SH-SY5Y (cell line): ENCODE data around the gene TMED4.

Experiments
- GATA2 ChIP-seq: IDR thresholded peaks from 2 replicates; pipeline ENCODE4 v1.6.1; 2011; ENCODE audit warnings: mild to moderate bottlenecking, low read depth, low read length
- GATA3 ChIP-seq: IDR thresholded peaks from 2 replicates; pipeline ENCODE4 v1.6.1; 2011; ENCODE audit warnings: low read depth, mild to moderate bottlenecking, low read length, moderate library complexity

DNA sequence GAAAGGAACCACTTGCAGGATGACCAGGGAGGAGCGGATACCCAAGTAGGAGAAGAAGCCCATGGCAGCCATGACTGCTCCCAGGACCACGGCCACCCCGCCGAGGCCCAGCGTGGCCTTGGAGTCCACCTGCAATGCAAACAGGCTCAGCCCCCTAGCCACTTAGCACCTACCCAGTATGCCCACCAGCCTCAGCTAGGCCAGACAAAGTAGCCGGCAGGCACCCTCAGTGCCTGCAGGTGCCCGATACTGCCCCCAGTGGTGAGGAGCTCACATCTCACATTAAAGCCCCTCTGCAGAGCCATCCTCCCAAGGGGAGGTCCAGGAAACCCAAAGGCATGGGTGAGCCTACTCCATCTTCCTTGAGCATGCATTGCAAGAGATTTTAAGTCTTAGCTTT is 47.5 kb downstream of the TMED4 start:
- TF ChIP-seq GATA2 (no peak), GATA3 (no peak)
